A549 treated with RU486 at 1 μM for 4 hours (cell line): ENCODE results near the gene KDM1B. TPM values are rescaled to one million over a fixed set of nuclear protein-coding genes. Genes with fewer than 3 reads are reported as not detected.

ENCODE experiments used
- total RNA-seq: library from RNA; stranded (reverse); fragments of 200-300 nt; extraction: Qiagen RNA extraction; gene quantifications from 5 replicates; pipeline ENCODE4 v1.2.3, GENCODE V29; 2022; ENCODE audit warnings: low read depth

Gene KDM1B, protein sequence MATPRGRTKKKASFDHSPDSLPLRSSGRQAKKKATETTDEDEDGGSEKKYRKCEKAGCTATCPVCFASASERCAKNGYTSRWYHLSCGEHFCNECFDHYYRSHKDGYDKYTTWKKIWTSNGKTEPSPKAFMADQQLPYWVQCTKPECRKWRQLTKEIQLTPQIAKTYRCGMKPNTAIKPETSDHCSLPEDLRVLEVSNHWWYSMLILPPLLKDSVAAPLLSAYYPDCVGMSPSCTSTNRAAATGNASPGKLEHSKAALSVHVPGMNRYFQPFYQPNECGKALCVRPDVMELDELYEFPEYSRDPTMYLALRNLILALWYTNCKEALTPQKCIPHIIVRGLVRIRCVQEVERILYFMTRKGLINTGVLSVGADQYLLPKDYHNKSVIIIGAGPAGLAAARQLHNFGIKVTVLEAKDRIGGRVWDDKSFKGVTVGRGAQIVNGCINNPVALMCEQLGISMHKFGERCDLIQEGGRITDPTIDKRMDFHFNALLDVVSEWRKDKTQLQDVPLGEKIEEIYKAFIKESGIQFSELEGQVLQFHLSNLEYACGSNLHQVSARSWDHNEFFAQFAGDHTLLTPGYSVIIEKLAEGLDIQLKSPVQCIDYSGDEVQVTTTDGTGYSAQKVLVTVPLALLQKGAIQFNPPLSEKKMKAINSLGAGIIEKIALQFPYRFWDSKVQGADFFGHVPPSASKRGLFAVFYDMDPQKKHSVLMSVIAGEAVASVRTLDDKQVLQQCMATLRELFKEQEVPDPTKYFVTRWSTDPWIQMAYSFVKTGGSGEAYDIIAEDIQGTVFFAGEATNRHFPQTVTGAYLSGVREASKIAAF
- 6.3 to 7.8 TPM (median 7.3 TPM) in 5 replicates for total RNA-seq

DNA sequence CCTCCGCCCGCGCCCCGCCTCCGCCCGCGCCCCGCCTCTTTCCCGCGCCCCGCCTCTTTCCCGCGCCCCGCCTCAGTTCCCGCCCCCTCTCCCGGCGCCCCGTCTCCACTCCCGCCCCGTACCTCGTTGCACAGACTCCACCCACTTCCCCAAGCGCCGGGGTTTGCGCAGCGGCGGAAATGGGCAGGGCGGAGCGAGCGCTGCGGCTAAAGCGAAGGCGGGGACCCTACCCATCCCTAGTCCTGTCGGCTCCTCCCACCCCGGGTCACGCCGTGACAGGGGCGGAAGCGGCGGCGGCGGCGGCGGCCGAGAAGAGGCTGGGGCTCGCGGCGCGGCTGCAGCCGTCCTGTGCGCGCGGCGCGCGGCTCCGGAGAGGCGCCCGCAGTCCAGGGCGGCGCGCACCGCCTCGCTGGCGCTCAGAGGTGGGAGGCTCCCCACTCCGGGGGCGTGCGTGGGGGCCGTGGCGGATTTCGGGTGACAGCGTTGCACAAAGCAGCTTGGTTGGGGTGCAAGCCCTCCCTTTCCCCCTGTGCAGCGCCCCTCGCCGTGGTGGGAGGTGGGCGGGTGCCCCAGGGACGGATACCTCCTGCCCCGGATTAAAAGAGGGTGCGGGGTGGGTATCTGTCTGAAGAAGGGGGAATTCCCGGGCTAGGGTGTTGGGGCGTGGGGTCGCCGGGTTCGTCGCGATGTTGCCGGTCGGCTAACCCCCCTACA is at the start of gene KDM1B:
Gene KDM1B (plus strand): TSS at position 273 of the 714 bp plus-strand sequence. CDS start 4,474 bp downstream, outside the sequence.

DNA sequence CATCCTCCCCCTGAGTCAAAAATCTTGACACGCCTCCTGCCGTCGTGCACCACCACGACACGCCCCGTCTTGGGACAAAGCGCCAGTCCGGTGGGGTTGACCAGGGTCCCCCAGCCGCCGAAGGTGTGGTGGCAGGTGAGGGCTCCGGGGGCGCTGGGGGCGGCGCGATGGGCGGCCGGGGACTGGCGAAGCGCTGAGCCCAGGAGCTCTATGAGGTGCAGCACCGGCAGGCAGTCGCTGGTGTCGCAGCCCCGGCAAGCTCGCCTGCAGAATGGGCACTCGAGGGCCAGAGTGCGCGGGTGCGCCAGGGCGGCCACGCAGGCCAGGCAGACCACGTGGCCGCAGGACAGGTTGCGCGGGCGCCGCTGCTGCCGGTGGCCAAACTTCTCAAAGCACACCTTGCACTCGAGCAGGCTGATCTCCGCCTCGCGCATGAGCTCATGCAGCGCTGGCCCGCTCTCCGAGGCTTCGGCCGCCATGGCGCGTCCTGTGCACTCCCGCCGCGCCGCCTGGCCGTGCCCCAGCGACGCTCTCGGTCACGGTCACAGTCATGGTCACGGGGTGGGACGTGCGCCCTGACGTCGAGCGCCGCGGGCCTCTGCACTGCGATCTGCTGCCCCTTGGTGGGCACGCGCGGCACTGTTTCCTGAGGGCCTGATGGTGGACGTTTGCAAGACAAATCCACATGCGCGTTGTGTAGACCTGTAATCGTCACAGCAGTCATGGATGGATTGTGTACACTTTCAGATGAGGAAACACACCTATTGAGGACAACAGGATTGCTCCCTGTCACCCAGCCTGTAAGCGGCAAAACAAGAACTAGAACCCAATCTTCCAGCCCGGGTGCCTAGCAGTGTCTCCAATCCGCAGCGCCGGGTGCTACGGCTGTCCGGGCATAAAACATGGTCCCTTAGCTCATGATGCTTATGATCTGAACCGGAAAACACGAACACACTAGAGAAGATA is 32.8 kb upstream of the KDM1B start, which contains the start of gene NHLRC1:
Gene NHLRC1 (minus strand): TSS at position 550 of the 966 bp plus-strand sequence. CDS start 71 bp downstream, at position 479.

DNA sequence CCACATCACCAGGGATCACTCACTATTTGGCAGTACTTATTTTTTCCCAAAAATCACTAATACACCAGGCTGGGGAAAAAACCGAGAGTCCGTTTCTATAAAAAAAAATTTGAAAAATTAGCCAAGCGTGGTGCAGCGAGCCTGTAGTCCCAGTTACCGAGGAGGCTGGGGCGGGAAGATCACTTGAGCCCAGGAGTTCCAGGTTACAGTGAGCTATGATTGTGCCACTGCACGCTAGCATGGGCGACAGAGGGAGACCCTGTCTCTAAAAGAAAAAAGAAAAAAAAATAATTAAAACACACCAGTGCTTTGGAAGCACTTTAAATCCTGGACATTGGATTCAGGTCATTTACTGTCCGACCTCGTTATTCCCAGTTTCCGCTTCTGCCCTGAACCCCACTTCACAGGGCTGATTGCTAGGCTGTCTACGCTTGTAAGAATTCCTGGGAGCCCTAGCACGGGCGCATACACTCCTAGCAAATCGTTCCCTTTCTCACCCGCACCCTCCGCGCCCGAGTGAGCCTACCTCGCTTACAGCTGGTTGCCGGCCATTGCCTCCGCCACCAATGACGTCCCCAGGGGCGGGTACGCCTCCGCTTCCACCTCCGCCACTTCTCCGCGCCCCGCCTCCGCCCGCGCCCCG is 594 bp upstream of the KDM1B start, which contains the start of gene TPMT:
Gene TPMT (minus strand): TSS at position 571 of the 643 bp plus-strand sequence. CDS start 5,950 bp downstream, outside the sequence.

DNA sequence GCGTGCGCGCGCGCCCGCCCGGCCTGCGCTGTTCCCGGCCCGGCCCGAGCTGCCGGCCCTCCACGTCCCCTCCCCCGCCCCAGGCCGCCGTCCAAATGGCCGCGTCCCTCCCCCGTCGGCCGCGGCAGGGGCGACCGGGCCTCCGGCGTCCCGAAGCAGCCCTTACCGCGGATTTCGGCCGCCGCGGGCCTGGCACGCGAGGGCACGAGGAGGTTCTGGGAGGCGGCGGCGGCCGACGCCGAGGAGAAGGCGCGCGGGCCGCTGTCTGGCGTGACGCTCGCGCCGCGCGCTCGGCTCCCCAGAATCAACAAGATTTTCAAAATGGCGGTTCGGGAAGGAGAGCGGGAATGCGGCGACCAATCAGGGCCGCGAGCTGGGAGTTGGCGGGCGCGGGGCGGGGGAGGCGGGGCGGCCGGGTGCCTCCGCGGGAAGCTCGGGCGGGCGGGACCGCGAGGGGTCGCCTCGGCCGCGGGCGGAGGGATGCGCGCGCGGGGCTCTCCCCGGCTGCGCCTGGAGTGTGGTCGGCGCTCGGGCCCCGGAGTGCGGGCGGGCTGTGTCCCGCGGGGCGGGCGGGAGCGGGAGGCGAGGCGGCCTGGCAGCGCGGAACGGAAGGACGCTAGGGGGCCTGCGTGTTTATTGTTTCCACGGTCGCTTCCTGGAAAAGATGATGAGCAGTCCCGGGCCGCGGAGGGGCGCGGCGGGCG is 109.1 kb downstream of the KDM1B start, which contains the start of gene DEK:
Gene DEK (minus strand): TSS at position 312 of the 704 bp plus-strand sequence. CDS start 543 bp downstream, outside the sequence.

Other genes with a start within 250 kb of the KDM1B start
- gene KIF13A, start 167.8 kb upstream of the KDM1B start, total RNA-seq: 17.3 to 22.7 TPM (median 21.0 TPM) in 5 replicates
- 1.1 to 2.2 TPM (median 1.7 TPM) in 5 replicates for gene NHLRC1, start 32.7 kb upstream of the KDM1B start, total RNA-seq
- 4.5 to 7.0 TPM (median 5.9 TPM) in 5 replicates for gene TPMT, start 345 bp upstream of the KDM1B start, total RNA-seq
- 67.2 to 116 TPM (median 91.0 TPM) in 5 replicates for gene DEK, start 109.1 kb downstream of the KDM1B start, total RNA-seq
- gene RNF144B, start 231.9 kb downstream of the KDM1B start, total RNA-seq: 0.14 to 1.1 TPM (median 0.51 TPM) in 5 replicates